HEK293T (cell line): ENCODE data around the gene ZNF181.

Source experiments
- CTCF ChIA-PET: fragments of 350-600 bp; formaldehyde crosslinking; extraction: SDS; loops from one replicate; lab custom pipeline; 2021; ENCODE audit warnings: antibody characterized with exemption, inconsistent platforms; lab: Yijun Ruan, JAX
- POLR2A ChIA-PET: fragments of 350-600 bp; formaldehyde crosslinking; extraction: SDS; loops from one replicate; lab custom pipeline; 2020; ENCODE audit warnings: antibody characterized with exemption, inconsistent platforms; lab: Yijun Ruan, JAX
- DNase-seq: peaks from one replicate; pipeline ENCODE4 v3.0.0; 2012; ENCODE audit warnings: mixed read lengths; ENCODE audit errors: extremely low spot score
- ARNT ChIP-seq: fragments of 450-650 bp; IDR thresholded peaks from 2 replicates; pipeline ENCODE4 v1.6.1; 2017; ENCODE audit warnings: mild to moderate bottlenecking
- BHLHE40 ChIP-seq: fragments of 450-650 bp; IDR thresholded peaks from 2 replicates; pipeline ENCODE4 v1.6.1; 2016; ENCODE audit warnings: mild to moderate bottlenecking, moderate library complexity, borderline replicate concordance
- CTBP1 ChIP-seq: fragments of 450-650 bp; IDR thresholded peaks from 2 replicates; pipeline ENCODE4 v1.6.1; 2016; ENCODE audit warnings: borderline replicate concordance
- ELF4 ChIP-seq: fragments of 450-650 bp; IDR thresholded peaks from 2 replicates; pipeline ENCODE4 v1.6.1; 2017; ENCODE audit warnings: antibody characterized with exemption
- FOXA1 ChIP-seq: fragments of 450-650 bp; IDR thresholded peaks from 2 replicates; pipeline ENCODE4 v1.6.1; 2016; ENCODE audit warnings: mild to moderate bottlenecking
- FOXK2 ChIP-seq: fragments of 450-650 bp; IDR thresholded peaks from 2 replicates; pipeline ENCODE4 v1.6.1; 2016; ENCODE audit warnings: mild to moderate bottlenecking
- FOXM1 ChIP-seq: fragments of 450-650 bp; IDR thresholded peaks from 2 replicates; pipeline ENCODE4 v1.6.1; 2017; ENCODE audit warnings: mild to moderate bottlenecking, borderline replicate concordance
- HDGF ChIP-seq: fragments of 450-650 bp; IDR thresholded peaks from 2 replicates; pipeline ENCODE4 v1.6.1; 2017; ENCODE audit warnings: antibody characterized with exemption, borderline replicate concordance
- L3MBTL2 ChIP-seq: fragments of 450-650 bp; conservative IDR thresholded peaks from 2 replicates; pipeline ENCODE4 v1.6.1; 2016; ENCODE audit warnings: mild to moderate bottlenecking
- LEF1 ChIP-seq: fragments of 450-650 bp; IDR thresholded peaks from 2 replicates; pipeline ENCODE4 v1.6.1; 2017; ENCODE audit warnings: mild to moderate bottlenecking, borderline replicate concordance
- NFRKB ChIP-seq: fragments of 450-650 bp; IDR thresholded peaks from 2 replicates; pipeline ENCODE4 v1.6.1; 2016; ENCODE audit warnings: mild to moderate bottlenecking, moderate library complexity
- PKNOX1 ChIP-seq: fragments of 450-650 bp; IDR thresholded peaks from 2 replicates; pipeline ENCODE4 v1.6.1; 2016
- SP1 ChIP-seq: fragments of 450-650 bp; IDR thresholded peaks from 2 replicates; pipeline ENCODE4 v1.6.1; 2017
- SUZ12 ChIP-seq: fragments of 450-650 bp; IDR thresholded peaks from 2 replicates; pipeline ENCODE4 v1.6.1; 2016; ENCODE audit warnings: mild to moderate bottlenecking
- TARDBP ChIP-seq: fragments of 450-650 bp; IDR thresholded peaks from 2 replicates; pipeline ENCODE4 v1.6.1; 2016
- ZNF384 ChIP-seq: fragments of 450-650 bp; IDR thresholded peaks from 2 replicates; pipeline ENCODE4 v1.6.1; 2016

Gene ZNF181

DNA sequence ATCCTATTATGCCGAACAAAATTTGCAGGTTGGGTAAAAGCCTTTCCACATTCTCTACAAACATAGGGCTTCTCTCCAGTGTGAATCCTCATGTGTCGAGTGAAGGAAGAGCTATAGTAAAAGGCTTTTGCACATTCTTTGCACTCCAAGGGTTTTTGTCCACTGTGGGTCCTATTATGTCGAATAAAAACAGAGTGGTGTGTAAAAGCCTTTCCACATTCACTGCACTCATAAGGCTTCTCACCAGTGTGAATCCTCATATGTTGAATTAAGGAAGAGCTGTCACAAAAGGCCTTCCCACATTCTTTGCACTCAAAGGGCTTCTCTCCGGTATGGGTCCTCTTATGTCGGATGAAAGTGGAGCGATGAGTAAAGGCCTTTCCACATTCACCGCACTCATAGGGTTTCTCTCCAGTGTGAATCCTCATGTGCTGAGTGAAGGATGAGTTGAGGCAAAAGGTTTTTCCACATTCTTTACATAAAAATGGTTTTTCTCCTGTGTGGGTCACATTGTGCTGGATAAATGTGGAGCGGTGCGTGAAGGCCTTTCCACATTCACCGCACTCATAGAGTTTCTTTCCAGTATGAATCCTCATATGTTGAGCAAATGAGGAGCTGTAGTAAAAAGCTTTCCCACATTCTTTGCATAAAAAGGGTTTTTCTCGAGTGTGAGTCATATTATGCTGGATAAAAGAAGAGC lies 25.3 kb downstream of the ZNF181 start:
- ChIA-PET POLR2A (no interaction called here), CTCF (no interaction called here)
- TF ChIP-seq ELF4 (no peak), NFRKB (no peak), FOXA1 (no peak), BHLHE40 (no peak), L3MBTL2 (no peak), SUZ12 (no peak), TARDBP (no peak), LEF1 (no peak), FOXM1 (no peak), PKNOX1 (no peak), HDGF (no peak), ARNT (no peak), ZNF384 (no peak), CTBP1 (no peak)
- DNase-seq: no peak

DNA sequence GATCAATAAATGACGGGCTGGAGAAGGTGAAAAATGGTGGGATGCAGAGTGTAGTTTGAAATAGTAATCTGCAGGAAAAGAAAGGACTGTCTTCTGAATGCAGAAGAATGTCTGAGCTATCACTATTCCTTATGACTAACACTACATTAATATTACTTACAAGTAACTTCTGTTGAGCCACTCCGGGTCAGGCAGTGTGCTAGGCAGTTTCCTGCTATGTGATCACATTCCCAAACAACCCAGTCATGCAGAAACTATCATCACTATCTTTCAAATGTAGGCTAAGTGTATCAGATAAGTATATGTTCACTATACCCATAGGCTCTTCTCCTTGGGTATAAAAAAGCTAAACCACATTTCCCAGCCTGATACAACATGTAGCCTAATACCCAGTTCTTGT lies 32.3 kb downstream of the ZNF181 start:
- POLR2A ChIA-PET: interaction anchor here (0.7 kb wide), 1 partner anchor 34 kb away, joined by 3 read pairs; no protein-coding TSS in a partner anchor
- CTCF ChIA-PET: no interaction called here
- no peak for DNase-seq
- TF ChIP-seq ARNT: no peak
- TF ChIP-seq FOXM1: no peak
- TF ChIP-seq PKNOX1: no peak
- no peak for TF ChIP-seq ZNF384
- TF ChIP-seq FOXA1: no peak
- no peak for TF ChIP-seq FOXK2
- TF ChIP-seq LEF1: no peak
- no peak for TF ChIP-seq NFRKB
- TF ChIP-seq ELF4: no peak
- no peak for TF ChIP-seq HDGF
- no peak for TF ChIP-seq CTBP1
- TF ChIP-seq TARDBP: no peak
- TF ChIP-seq L3MBTL2: no peak
- TF ChIP-seq SUZ12: no peak

- DNase-seq: no peak
- TF ChIP-seq ARNT (no peak), CTBP1 (no peak), FOXM1 (no peak)
- POLR2A ChIA-PET: no interaction called here
- CTCF ChIA-PET: no interaction called here
Observed at GRCh38 chr19:34767951-34768350, 33.9 kb downstream of the ZNF181 start.

DNA sequence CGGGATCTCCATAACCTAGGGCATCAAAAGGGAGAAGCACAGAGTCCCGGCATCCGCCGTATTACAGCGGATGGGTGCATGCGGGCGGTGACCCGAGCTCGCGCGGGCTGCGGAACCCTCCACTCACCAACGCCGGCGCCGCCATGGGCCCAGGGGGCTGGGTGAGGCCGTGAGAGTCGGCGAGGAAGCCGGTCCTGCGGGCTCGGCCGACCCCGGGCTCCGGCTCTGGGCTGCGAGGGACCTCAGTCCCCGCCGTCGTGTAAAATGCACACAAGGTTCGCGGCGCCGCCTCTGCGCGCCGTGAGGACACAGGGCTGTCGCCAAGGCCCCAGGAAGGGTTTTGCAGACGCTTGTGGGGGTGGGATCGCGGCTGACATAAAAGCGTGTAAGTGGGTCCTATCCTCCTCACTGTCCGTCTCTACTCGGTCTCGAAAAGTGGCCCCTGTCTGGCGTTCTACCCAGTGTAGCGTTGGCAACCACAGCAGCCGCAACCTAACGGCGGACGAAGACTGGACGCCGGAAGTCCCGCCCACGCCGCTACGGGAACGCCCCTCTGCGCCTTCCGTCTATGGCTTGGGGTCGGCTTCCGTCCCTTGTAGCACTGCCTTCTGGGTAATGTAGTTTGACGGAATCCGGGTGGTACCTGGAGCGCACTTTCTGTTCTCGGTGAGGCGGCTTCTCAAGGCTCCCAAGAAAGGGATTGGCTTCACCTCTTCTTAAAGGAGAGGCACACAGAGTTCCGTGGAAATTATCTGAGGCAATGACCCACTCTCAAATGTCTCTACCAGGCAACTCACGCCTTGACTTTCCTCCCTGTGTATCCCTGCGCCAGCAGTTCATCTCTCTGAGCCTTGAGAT lies 38.9 kb downstream of the ZNF181 start, which contains the start of gene ZNF599:
Gene ZNF599 (minus strand): TSS at position 519 of the 858 bp plus-strand sequence. CDS start 374 bp downstream, at position 145.
- peak; percentile 89 for DNase-seq
- TF ChIP-seq ZNF384 (no peak), ELF4 (peak; percentile 53; the same call in 1 of the 2 replicates), NFRKB (no peak), SUZ12 (no peak), PKNOX1 (peak; percentile 47; the same call in 1 of the 2 replicates), L3MBTL2 (peak; percentile 94), LEF1 (no peak)
- ChIA-PET CTCF (no interaction called here), POLR2A (interaction anchor here (0.7 to 1.4 kb wide), 2 partner anchors 38 to 39 kb away, joined by 3 to 4 read pairs; partner anchors contain the start of gene ZNF181)

- TF ChIP-seq TARDBP (no peak), NFRKB (no peak), FOXM1 (no peak), ZNF384 (no peak), SP1 (no peak), ARNT (no peak), SUZ12 (no peak), LEF1 (no peak)
- no peak for DNase-seq
- ChIA-PET POLR2A (no interaction called here), CTCF (no interaction called here)
Observed at GRCh38 chr19:34773555-34773864, 39.5 kb downstream of the ZNF181 start.

DNA sequence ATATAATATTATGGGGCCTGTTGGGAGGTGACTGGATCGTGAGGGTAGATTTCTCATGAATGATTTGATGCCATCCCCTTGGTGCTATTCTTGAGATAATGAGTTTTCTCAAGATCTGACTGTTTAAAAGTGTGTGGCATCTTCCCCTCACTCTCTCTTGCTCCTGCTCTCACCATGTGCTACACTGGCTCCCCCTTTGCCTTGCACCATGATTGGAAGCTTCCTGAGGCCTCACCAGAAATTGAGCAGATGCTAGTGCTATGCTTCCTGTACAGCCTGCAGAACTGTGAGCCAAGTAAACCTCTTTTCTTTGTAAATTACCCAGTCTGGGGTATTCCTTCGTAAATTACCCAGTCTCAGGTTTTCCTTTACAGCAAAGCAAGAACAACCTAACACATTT lies 40.8 kb downstream of the ZNF181 start:
- POLR2A ChIA-PET: no interaction called here
- CTCF ChIA-PET: no interaction called here
- no peak for DNase-seq
- TF ChIP-seq PKNOX1: no peak
- TF ChIP-seq FOXM1: no peak
- TF ChIP-seq FOXA1: no peak
- no peak for TF ChIP-seq ELF4
- TF ChIP-seq ARNT: no peak
- TF ChIP-seq NFRKB: no peak
- TF ChIP-seq FOXK2: no peak
- no peak for TF ChIP-seq SP1
- TF ChIP-seq BHLHE40: no peak
- no peak for TF ChIP-seq HDGF
- TF ChIP-seq ZNF384: no peak
- no peak for TF ChIP-seq SUZ12
- no peak for TF ChIP-seq LEF1
- no peak for TF ChIP-seq CTBP1
- TF ChIP-seq TARDBP: no peak
- TF ChIP-seq L3MBTL2: no peak
